GM10847 (cell line): ENCODE results near the gene PPP2R1B.

Experiments
- POLR2A ChIP-seq: IDR thresholded peaks from 2 replicates; pipeline ENCODE4 v1.6.1; 2011; ENCODE audit not compliant: insufficient read length; ENCODE audit errors: extremely low read depth

PPP2R1B gene

GRCh38 chr11:111724615-111725129 lies 41.5 kb downstream of the PPP2R1B start:
- TF ChIP-seq POLR2A = no peak

GRCh38 chr11:111723595-111723994 lies 42.6 kb downstream of the PPP2R1B start:
- TF ChIP-seq POLR2A = no peak

GRCh38 chr11:111722501-111722900 lies 43.7 kb downstream of the PPP2R1B start:
- TF ChIP-seq POLR2A = no peak

GRCh38 chr11:111720801-111721494 lies 45.2 kb downstream of the PPP2R1B start:
- TF ChIP-seq POLR2A = no peak

- no peak for TF ChIP-seq POLR2A
Observed at GRCh38 chr11:111719379-111719778, 46.8 kb downstream of the PPP2R1B start.

- no peak for TF ChIP-seq POLR2A
Observed at GRCh38 chr11:111718859-111719258, 47.3 kb downstream of the PPP2R1B start.

GRCh38 chr11:111718436-111718835 lies 47.8 kb downstream of the PPP2R1B start:
- no peak for TF ChIP-seq POLR2A

- TF ChIP-seq POLR2A = no peak
Observed at GRCh38 chr11:111715142-111715816, 50.9 kb downstream of the PPP2R1B start.

- TF ChIP-seq POLR2A = no peak
Observed at GRCh38 chr11:111714522-111714921, 51.7 kb downstream of the PPP2R1B start.

GRCh38 chr11:111707691-111708067 lies 58.5 kb downstream of the PPP2R1B start:
- TF ChIP-seq POLR2A = no peak

- no peak for TF ChIP-seq POLR2A
Observed at GRCh38 chr11:111707039-111707690, 59.0 kb downstream of the PPP2R1B start.

- no peak for TF ChIP-seq POLR2A
Observed at GRCh38 chr11:111703576-111703975, 62.6 kb downstream of the PPP2R1B start.

GRCh38 chr11:111702623-111703022 lies 63.6 kb downstream of the PPP2R1B start:
- TF ChIP-seq POLR2A = no peak

- TF ChIP-seq POLR2A = no peak
Observed at GRCh38 chr11:111700162-111700561, 66.0 kb downstream of the PPP2R1B start.

GRCh38 chr11:111699579-111700156 lies 66.5 kb downstream of the PPP2R1B start:
- no peak for TF ChIP-seq POLR2A
